Thyroid gland (tissue), 4 donors: ENCODE results near the gene OTULIN.

Source experiments
- POLR2A ChIP-seq, 2 donors: fragments of 450-650 bp; IDR thresholded peaks; one replicate each; pipeline ENCODE4 v1.6.1; 2017; ENCODE audit warnings: antibody characterized with exemption in 2 of 2, mild to moderate bottlenecking in 2 of 2, moderate library complexity in 1 of 2
- TF ChIP-seq, protein P1 (sequence below), 6 experiments: fragments of 200-600 bp in 3 of 6; fragments of 450-650 bp in 3 of 6; sonication (generic) in 3 of 6; IDR thresholded peaks; one replicate each; pipeline ENCODE4 v1.5.1; 2016 to 2019; ENCODE audit warnings: antibody characterized with exemption in 6 of 6, mild to moderate bottlenecking in 2 of 6, inconsistent platforms in 1 of 6, moderate library complexity in 1 of 6

DNA sequence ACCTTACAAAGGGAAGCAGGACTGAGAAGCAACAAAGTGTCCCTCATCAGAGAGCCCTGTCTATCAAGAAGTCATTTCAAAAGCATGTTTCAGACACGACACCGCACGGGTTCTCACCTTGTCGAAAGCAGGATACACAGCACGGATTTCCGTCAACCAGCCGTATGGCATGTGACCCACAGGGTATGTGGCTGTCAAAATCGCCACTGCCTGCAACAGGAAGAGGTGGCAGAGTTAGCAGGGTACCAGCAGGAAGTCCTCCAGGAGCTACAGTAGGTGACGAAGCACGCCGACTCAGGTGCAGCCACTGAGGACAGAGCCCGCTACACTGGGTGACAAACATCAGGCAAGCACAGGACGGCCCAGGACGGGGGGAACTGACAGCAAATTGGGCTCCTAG lies 81.2 kb downstream of the OTULIN start:
- TF ChIP-seq, protein P1, sequence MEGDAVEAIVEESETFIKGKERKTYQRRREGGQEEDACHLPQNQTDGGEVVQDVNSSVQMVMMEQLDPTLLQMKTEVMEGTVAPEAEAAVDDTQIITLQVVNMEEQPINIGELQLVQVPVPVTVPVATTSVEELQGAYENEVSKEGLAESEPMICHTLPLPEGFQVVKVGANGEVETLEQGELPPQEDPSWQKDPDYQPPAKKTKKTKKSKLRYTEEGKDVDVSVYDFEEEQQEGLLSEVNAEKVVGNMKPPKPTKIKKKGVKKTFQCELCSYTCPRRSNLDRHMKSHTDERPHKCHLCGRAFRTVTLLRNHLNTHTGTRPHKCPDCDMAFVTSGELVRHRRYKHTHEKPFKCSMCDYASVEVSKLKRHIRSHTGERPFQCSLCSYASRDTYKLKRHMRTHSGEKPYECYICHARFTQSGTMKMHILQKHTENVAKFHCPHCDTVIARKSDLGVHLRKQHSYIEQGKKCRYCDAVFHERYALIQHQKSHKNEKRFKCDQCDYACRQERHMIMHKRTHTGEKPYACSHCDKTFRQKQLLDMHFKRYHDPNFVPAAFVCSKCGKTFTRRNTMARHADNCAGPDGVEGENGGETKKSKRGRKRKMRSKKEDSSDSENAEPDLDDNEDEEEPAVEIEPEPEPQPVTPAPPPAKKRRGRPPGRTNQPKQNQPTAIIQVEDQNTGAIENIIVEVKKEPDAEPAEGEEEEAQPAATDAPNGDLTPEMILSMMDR (IDR thresholded peaks at IDR 0.05): no peak
- TF ChIP-seq POLR2A (IDR thresholded peaks at IDR 0.05): no peak
